GM21381 (cell line): Measurements from ENCODE around the gene ARMH4.

ENCODE experiments used
- ATAC-seq: cut with Tn5 transposase; IDR thresholded peaks from one replicate; pipeline ENCODE4 v1.9.1; 2021; ENCODE audit warnings: mild to moderate bottlenecking, moderate library complexity; ENCODE audit not compliant: unreplicated experiment

ARMH4 gene

DNA sequence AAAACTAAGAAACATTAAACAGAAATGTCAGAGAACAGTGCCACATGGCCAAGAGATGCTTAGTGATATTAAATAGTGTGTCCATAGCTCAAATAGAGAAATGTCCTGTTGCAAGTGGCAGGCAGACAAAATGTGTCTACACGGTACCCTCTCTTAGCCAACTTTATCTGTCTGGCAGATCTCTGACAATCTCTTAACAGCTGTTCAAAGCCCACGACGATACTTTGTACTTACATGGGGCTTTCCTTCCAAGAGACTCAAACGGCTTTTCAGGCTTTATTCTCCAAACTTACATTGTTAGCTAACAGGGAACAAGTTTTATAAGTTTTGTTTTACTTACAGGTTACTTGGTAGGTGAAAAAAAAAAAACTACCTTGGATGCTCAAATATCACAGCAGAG lies 45.6 kb downstream of the ARMH4 start:
- ATAC-seq = no peak

DNA sequence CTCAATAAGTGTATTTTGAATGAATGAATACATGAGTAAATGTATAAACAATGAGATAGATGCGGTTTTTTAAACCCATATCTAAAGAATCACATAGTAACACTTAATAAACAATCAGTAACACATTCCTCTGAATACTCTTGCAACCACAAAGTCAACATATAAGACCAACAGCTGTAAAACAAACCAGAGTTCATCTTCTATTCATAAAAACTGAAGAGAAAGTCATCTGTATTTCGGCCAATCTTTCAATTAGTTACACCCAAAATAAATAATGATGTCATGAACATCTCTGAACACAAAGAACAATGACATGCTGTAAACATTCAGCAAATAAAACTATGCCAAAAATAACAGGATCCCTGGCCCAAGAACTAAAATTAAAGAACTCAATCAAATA lies 47.2 kb downstream of the ARMH4 start:
- ATAC-seq = no peak

DNA sequence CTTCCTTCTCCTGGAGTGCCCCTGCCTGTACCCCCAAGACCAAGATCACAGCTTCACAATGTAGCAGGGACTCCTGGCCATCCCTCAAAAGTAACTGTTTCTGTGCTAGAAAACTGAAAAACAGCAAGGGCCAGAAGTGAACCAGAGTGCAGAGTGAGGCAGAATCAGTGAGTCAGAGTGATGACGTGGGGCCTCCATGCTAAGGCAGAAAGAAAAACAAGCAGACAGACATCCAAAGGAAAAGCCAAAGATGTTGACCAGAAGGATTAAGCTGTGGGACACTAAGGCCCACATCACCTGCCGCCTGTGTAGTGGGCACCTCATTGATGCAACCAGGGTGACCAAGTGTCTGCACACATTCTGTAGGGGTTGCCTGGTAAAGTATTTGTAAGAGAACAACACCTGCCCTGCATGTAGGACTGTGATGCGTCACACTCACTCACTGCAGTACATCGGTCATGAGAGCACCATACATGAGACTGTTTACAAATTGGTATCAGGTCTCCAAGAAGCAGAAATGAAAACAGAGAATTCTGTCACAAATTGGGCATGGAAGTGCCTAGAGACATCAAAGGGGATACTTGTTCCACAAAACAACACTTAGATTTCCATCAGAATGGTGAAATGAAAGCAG lies 51.2 kb downstream of the ARMH4 start:
- no peak for ATAC-seq

DNA sequence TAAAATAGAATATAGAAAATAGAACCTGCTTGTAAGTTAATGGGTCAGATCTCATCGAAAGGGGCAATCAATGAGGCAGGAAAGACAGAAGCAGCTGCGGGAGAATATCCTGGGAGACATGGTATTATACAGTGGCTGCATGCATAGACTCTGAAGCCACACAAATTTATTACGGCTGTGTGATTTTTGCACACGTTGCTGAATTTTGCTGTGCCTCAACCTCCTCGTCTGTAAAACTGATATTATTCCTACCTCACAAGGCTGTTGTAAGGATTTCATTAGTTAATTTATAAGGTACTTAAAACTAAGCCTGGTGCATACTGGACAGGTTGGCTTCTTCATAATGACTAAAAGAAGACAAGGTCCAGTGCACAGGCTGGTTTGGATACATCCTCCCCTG lies 52.3 kb downstream of the ARMH4 start:
- ATAC-seq = no peak

DNA sequence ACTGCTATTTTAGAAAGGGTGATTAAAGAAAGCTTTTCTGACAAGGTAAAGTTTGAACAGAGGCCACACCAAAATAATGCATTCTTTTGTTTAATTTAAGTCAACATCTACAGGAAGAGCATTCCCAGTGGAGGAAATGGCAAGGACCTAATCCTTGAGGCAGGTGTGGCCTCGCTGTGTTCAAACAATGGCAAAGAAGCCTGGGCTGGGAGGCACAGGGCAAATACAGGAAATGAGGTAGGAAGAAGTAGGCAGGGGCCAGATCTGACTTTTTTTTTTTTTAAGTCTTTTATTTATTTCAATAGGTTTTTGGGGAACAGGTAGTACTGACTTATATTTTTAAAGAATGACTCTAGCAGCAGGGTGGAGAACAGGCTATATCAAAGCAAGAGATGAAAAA lies 53.5 kb downstream of the ARMH4 start:
- ATAC-seq = no peak

DNA sequence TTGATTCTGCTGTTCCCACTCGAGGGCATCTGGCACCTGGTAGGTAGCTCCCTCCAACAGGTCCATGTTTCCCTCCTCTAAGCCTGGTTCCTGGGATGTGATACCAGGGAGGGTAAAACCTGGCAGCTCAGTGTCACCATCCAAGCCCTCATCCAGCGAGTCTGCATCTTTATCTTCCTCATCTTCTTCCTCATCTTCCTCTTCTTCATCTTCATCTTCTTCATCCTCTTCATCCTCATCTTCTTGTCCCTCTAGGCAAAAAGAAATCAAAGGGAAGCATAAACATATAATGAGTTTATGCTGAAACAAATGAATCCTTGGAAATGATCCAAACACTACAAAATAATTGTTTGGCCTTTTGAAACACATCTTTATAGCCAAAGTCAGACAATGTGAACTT lies 55.3 kb downstream of the ARMH4 start:
- ATAC-seq = no peak

DNA sequence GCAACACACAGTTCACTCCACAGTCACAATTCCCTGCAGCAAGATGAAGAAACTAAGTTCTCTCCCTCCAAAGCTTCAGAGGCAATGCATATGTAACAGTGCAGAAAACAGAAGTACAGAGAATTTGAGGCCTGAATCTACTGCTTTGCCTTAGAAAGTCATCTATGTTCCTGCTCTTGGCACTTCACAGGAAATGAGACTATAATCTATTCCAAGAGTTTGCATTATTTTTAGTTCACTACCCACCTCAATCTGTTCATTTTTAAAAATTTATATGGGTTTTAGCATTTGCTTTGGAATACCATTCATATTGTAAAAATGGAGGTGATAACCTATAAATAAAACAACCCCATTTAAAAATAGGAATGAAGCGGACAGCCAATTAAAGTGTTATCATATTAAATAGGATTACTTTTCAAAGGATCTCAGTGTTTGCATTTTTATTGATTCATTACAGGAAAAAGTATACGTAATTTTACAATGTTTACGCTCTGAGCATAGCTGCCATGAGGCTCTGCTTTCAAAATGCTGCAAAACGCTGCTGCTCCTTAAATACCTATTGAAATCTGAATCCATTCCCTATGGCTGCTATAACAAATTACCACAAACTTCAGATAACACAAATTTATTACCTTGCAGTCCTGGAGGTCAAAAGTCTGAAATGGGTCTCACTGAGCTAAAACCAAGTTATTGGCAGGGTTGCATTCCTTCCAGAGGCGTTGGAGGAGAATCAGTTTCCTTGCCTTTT lies 60.0 kb downstream of the ARMH4 start:
- no peak for ATAC-seq

DNA sequence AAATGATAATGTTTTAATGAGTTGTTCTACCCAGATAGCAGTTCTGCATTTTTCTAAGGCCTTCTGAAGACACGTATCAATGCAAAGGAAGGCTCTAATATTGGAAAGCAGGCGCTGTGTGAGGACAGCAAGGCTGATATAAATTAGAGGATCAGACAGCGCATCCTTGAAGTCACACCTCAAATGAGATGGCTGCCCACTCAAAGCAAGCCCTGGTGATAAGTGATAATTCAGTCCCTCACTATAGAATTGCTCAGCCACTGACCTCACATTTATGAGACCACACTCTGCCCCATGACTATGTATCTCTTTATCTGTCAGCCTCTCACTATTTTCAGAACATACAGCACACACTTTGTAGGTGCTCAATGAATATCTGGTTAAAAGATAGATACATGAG lies 62.4 kb downstream of the ARMH4 start:
- ATAC-seq = no peak

DNA sequence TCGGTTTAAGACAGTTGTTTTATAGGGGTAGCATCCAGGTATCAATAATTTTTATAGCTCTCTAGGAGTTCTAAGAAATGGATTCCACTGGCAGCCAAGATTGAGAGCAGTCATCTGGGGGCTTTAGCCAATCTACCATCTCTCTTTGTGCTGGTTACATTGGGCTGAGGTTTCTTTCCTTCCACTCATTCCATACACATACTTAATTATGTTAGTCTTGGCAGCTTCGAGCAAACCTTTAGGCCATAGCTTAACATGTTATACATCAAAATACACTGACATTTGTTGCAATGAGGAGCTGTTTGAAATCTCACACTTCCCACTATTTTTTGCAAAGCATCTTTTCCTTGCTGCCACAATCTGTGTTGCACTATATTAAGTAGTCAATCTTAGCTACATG lies 63.1 kb downstream of the ARMH4 start:
- ATAC-seq = no peak

DNA sequence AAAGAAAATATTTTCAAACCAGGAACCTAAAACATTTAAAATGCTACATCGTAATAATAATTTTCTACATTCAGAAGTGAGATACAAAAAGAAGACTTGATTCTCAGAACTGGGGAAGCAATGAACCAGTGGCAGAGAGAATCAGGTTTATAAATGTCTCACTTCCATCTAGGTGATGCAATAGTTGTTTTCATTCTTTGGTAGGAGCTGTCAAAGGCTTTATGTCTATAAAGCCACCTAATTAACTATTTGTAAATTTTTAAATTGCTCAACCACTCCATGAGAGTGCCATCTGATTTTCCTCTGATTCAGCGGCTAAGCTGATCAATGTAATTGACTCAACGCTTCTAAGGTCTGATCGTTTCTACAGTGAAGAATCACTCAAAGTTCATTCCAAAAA lies 66.1 kb downstream of the ARMH4 start:
- ATAC-seq = no peak

DNA sequence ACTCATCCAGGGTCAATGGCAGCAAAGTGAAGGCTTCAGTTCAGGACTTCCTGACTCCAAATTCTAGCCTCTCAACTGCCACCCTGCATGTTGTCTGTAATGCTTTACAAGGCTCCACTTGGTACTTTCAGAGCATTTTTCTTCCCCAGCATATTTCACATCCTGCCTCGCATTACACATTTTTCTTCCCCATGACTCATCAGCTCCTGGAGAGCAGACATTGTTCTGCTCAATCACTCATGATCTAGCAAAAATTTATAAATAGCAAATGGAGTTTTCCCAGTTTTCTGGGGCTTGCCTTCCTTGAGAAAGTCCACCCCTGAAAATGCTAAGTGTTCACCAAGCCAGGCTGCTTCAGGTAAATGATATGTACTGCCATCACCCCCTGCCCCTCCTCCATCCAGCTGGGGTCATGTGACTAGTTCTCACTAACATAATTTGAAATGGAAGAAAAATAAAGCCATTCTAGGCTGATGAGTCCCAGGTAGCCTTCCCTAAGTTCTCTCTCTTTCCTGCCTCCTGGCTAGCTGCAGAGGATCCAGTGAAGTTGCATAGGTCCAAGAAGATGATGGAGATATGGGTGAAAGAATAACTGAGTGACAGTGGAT lies 69.4 kb downstream of the ARMH4 start:
- ATAC-seq = no peak

DNA sequence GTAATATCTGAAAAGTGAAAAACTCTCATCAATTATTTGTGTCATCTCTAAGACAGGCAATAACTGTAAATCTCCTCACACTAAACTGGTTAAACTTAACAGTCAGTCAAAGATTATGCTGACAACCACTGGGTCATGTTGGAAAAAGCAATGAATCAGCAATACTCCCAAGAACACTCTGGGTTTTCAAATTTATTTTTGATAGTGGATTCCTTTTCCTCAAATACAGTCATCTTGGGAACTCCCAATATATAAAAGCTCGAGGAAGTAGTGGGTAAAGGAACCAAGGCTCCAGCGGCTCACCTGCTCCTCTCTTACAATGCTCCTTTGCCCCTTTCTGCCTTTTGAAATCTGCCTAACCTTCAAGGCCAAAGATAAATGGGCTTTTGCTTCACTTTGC lies 70.0 kb downstream of the ARMH4 start:
- ATAC-seq = no peak

DNA sequence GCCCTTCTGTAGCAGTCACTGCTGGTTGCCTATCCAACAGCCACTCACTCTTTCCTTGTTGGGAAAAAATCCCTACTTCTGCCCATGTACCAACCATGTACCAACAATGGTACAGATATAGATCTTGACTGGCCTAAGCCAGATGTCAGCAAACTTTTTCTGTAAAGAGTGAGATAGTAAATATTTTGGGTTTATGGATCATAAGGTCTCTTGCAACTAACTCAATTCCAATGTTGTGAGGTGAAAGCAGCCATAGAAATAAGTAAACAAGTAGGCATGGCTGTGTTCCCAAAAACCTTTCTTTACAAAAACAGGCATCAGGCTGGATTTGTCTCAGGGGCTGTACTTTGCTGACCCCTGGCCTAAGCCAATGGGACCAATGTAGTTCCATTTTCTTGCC lies 73.5 kb downstream of the ARMH4 start:
- ATAC-seq = no peak

DNA sequence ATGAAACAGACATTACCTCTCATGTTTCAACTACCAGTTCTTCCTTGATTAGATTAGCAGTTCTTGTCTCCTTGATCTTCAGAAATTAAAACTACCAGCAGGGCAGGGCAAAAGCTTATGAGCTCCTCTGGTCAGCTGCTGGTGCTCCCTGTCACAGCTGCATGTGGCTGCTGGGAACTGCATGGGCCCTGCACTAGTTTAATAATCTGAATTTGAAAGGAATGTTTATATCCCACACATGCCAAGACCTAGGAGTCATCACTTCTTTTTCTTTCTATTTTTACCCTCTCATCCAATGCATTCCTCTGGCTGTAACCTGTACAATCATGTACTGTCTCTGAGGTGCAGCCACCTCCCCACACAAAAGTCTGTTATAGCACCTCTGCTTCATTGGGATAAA lies 73.9 kb downstream of the ARMH4 start:
- no peak for ATAC-seq

DNA sequence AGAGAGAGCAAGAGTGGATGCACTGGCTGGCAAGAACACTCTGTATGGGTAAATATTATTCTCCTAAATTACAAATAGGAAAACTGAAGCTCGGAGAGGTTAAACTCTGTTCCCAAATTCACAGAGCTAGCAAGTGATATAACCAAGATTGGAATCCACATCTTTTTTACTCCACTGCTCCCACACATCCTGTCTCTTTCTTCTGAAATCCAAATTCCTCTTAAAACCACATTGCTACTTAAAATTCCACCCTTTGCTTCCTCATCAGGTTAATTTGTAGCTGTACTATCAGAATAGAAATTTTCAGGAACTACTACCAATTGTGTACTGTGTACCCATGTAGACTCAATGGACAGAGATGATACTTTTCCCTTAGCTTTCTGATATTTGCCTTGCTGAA lies 74.4 kb downstream of the ARMH4 start:
- no peak for ATAC-seq

DNA sequence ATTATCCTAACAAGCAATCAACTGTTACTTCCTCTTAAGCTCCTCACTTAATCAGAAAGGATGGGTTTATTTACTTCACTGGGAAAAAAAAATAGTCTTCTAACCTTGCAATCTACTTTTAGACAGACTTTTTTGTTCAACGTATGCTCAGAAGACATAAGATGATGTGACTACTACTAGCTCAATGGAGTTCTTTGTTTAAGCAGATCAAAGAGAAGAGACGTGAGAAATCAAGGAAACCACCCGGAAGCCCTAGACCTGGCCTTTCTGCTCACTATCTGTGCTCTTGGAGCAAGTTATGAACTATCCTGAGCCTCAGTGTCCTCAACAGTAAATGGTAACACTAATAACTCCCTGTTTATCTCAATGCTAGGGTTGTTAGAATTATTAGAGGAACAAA lies 78.5 kb downstream of the ARMH4 start:
- ATAC-seq = no peak

DNA sequence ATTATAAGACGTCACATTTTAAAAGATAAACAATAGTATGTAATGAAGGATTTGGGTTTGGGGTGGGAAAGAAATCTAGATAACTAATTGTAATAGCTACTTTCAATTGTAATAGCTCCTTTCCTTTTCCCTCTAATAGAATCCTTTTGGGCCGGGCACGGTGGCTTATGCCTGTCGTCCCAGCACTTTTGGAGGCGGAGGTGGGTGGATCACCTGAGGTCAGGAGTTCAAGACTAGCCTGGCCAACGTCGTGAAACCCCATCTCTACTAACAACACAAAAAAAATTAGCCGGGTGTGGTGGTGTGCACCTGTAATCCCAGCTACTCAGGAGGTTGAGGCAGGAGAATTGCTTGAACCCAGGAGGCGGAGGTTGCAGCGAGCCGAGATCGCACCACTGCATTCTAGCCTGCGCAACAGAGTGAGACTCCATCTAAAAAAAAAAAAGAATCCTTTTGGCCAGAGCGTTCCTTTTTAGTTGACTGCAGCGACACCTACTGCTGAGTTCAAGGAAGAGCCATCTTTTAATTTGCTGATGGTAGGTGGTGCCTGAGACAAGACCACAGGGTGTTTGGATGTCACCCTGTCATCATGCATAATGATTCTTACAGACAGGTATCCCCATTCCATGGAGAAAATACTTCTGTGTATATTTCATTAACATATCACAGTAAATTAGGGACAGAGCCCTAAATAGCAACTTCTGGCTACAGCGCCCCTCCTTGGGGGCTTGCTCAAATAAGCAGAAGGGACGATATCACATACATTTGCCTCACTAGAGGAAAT lies 79.5 kb downstream of the ARMH4 start:
- ATAC-seq = peak; percentile 81

DNA sequence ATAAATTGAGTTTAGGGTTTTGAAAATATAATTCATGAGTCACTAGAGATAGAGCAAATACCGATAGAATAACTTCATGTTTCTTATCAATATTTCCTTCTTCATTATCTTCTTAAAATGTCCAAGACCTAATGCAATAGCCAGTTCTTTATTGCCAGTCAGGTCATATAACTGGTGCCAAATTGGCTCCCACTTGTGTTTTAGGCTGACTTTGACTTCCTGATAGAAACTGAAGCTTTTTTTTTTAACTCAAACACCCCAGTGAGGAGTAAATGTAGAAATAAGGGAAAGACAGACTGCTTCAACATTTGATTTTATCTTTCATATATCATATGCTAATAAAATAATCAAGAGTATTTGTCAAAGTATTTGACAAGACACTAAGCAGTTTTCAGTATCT lies 80.7 kb downstream of the ARMH4 start:
- no peak for ATAC-seq

DNA sequence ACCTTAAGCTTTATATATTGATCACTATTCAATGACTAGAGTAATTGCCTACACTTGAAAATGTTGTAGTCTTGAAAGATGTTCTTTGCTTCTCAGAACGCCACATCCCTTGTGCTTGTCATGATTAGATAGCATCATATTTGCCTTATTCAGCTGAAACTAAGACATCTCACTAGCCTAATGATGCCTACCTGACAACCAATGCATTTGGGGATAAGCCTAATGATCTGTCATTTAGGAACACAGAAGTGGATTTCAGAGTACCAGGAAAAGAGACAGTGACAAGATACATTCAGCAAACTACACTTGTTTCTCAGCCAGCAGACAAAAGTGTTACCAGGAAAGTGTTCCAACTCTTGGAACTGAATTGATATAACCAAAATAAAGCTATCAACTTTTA lies 83.7 kb downstream of the ARMH4 start:
- ATAC-seq = no peak

DNA sequence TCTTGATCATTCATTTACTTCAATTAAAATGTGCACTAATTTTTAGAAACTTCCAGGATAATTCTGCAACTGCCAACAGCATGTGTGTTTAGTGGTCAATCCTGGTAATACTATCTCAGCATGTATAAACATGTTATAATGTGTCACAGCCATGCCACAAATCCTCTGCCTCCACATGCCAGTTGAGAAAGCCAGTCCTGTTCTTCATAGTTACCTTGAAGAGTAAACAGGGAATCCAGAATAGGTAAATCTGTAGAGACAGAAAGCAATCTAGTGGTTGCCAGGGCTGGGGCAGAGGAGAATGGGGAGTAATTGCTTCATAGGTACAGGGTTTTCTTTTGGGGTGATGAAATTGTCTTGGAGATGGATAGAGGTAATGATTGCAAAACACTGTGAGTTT lies 85.9 kb downstream of the ARMH4 start:
- no peak for ATAC-seq

DNA sequence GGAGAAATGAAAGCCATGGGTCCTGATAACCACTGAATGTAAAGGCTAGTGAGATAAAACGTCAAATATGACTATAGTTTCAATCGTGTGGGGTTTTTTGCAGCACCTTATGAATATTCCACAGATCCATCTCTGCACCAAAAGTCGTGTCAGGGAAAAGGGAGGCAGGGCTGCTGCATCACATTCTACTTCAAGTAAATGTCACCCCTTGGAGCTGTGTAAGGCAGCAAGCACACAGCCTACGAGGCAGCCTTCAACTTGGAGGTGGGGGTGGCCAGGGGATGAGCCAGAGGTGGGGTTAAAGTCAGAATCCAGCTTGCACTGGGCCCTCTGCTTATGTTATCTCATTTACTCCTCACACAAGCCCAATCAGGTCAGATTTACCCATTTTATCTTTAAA lies 90.4 kb downstream of the ARMH4 start:
- no peak for ATAC-seq

DNA sequence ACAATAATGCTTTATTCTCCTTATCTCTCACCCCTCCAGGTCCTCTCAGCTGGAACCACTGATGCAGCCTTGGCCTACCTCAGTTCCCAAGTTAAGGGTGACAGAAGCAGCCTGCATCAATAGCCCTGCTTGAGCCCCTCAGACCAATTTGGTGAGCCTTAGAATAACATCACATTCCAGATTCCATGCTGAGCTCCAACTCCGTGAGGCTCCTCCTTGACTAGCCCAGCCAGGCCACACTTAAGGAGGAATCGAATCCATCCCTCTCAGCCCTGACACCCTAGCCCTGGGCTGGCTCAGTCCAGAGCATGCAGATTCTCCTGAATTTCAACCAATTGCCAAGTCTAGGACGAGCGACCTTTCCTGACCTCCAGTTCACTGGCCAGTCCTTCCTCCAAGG lies 91.1 kb downstream of the ARMH4 start:
- no peak for ATAC-seq
